T-helper 17 cell (primary cell): Measurements from ENCODE around the gene BCAS1. TPM values are rescaled to one million over a fixed set of nuclear protein-coding genes. Genes with fewer than 3 reads are reported as not detected.
"Not testable (repeated sequence)": the region's sequence is repeated elsewhere in the genome, so short reads cannot be mapped to it uniquely, and the experiment has no call there.

Experiments used
- ATAC-seq: fragments of 150-1000 bp; cut with Tn5 transposase; 2 replicates; pipeline ENCODE4 v1.10.0; 2021; ENCODE audit warnings: mild to moderate bottlenecking, moderate library complexity
- DNase-seq, 3 donors: peaks; one replicate each; pipeline versions ENCODE4 v3.0.0 to v3.0.0-alpha.2; 2020 to 2021
- H3K9me3 ChIP-seq: one replicate; pipeline ENCODE4 v1.7.0; 2013; ENCODE audit warnings: low read length, mild to moderate bottlenecking; ENCODE audit not compliant: control insufficient read depth, poor library complexity, severe bottlenecking
- H3K27ac Mint-ChIP-seq: one replicate; pipeline ENCODE4 v1.8.0; 2022; ENCODE audit warnings: mild to moderate bottlenecking, moderate library complexity, mixed read lengths
- H3K27me3 Mint-ChIP-seq: one replicate; pipeline ENCODE4 v1.8.0; 2022; ENCODE audit warnings: mixed read lengths
- H3K36me3 Mint-ChIP-seq: one replicate; pipeline ENCODE4 v1.8.0; 2022; ENCODE audit warnings: low read depth, mixed read lengths
- H3K4me1 Mint-ChIP-seq: one replicate; pipeline ENCODE4 v1.8.0; 2022; ENCODE audit warnings: mild to moderate bottlenecking, mixed read lengths
- H3K4me3 Mint-ChIP-seq: one replicate; pipeline ENCODE4 v1.8.0; 2022; ENCODE audit warnings: mild to moderate bottlenecking, moderate library complexity, mixed read lengths
- total RNA-seq, 4 donors: library from RNA in 2 of 4; stranded (reverse) in 2 of 4; gene quantifications; one replicate each; pipeline ENCODE4 v1.2.3 and lab custom pipeline; 2022 to 2026

BCAS1 gene
- total RNA-seq, 2 donors from 2014 or later: 0.27 TPM; not detected in 1

DNA sequence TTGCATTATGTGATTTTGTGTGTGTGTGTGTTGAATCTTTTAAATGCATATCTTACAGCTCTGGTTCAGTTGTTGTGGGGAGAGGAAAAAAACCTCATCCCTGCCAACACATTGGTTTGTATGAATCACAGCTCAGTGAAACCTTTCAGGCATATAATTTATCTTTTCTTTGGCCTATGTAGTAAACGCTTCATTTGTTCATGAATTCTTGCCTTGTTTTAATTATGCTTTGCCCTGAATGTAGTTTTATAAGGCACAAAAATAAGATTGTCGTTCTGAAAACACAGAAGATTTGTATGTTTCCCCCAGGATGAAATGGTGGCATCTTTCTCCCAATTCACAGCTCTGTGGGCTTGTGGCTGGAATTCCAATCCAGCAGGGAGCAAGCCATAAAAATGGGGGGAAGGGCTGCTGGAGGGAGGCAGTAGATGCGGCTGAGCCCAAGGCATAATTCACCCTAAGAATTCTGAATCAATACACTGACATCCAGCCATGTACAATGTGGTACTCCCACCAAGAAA lies 45.1 kb downstream of the BCAS1 start:
- H3K4me3 Mint-ChIP-seq: no peak overlapping the region
- no peaks in the 10 kb centered on the region for H3K9me3 ChIP-seq
- H3K27me3 Mint-ChIP-seq: peaks cover 59% of the 10 kb centered on the region
- H3K4me1 Mint-ChIP-seq: no peaks in the 10 kb centered on the region
- ATAC-seq: no peak
- DNase-seq: no peak
- H3K36me3 Mint-ChIP-seq: no peaks in the 10 kb centered on the region
- no peak overlapping the region for H3K27ac Mint-ChIP-seq

DNA sequence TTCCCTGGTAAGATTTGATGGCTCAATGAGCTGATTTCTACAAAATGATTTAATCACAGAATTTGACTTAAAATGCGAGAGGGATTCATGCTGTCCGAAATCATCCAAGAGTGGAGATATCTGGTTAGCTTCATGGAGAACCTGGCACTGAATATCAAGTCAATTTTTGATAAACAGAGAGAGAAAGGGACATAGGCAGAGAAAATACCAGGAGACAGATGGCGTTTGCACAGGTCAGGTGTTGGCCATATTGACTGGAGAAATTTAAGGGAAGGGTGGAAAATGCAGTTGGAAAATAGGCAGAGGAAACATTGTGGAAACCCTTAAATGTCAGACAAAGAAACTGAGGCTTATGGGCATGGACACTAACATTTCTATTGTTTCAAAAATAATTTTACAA lies 47.0 kb downstream of the BCAS1 start:
- H3K9me3 ChIP-seq: no peaks in the 10 kb centered on the region
- Mint-ChIP-seq H3K4me3 (no peak overlapping the region), H3K4me1 (no peaks in the 10 kb centered on the region), H3K36me3 (no peaks in the 10 kb centered on the region), H3K27ac (no peak overlapping the region), H3K27me3 (peaks cover 42% of the 10 kb centered on the region)
- ATAC-seq: no peak
- DNase-seq: no peak

DNA sequence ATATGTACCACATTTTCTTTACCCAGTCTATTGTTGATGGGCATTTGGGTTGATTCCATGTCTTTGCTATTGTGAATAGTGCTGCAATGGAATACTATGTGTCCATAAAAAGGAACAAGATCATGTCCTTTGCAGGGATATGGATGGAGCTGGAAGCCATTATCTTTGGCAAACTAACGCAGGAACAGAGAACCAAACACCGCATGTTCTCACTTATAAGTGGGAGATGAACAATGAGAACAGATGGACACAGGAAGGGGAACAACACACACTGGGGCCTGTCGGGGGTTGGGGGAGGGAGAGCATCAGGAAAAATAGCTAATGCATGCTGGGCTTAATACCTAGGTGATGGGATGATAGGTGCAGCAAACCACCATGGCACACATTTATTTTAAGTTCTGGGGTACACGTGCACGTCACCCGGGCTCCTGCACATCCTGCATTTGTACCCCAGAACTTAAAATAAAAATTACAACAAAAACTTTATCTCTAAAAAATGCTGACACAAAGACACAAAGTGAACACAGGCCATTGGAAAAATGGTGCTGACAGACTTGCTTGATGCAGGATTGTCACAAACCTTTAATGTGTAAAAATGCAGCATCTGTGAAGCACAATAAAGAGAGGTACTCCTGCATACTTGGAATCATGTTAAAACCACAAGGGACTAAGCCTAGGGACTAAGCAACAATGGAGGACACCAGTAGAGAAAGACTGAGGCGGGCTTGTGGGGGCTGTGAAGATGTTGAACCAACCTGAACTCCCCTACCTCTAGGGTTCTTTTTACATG lies 48.8 kb downstream of the BCAS1 start:
- Mint-ChIP-seq H3K27me3 (peaks cover 44% of the 10 kb centered on the region), H3K4me1 (peaks cover 3% of the 10 kb centered on the region), H3K27ac (no peak overlapping the region), H3K36me3 (no peaks in the 10 kb centered on the region), H3K4me3 (no peak overlapping the region)
- DNase-seq (no peak), ATAC-seq (no peak)
- no peaks in the 10 kb centered on the region for H3K9me3 ChIP-seq

DNA sequence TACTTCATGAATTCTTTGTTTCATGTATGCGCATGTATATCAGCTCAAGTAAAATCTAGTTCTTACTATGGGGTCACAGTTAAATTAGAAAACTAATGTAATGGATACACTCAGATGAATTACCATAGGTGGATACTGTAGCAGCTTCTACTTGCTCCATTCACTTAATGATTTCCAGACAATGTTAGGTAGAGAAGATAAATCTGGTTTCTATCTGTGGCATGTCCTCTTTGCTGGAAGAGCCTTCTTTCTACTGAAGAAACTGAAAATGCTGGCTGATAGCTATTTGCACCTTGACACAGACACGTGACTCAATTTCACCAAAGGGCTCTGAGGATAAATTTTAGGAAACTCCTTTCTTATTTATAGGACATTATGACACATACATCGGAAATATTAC lies 49.5 kb downstream of the BCAS1 start:
- no peaks in the 10 kb centered on the region for H3K9me3 ChIP-seq
- no peak overlapping the region for H3K4me3 Mint-ChIP-seq
- no peak overlapping the region for H3K27ac Mint-ChIP-seq
- DNase-seq (no peak), ATAC-seq (no peak)
- H3K27me3 Mint-ChIP-seq: peaks cover 37% of the 10 kb centered on the region
- H3K36me3 Mint-ChIP-seq: no peaks in the 10 kb centered on the region
- peaks cover 3% of the 10 kb centered on the region for H3K4me1 Mint-ChIP-seq

DNA sequence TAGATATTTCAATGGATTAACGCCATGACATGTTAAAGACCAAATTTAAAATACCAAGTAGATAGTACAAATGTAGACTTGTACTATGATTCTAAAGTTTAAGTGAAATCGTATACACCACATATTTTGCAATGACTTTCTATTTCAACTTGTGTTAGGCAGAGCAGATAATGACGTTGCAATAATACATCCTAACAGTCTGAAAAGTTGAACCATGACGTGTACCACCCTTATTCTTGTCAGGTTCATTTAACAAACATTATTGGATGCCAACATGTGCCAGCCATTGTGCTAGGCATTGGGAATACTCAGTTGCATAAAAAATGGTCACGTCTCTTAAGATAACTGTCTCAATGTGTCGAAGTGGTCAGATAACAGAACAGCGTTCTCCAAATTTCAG lies 50.0 kb downstream of the BCAS1 start:
- ATAC-seq (no peak), DNase-seq (no peak)
- no peak overlapping the region for H3K4me3 Mint-ChIP-seq
- H3K27me3 Mint-ChIP-seq: peaks cover 34% of the 10 kb centered on the region
- no peaks in the 10 kb centered on the region for H3K36me3 Mint-ChIP-seq
- H3K4me1 Mint-ChIP-seq: peaks cover 3% of the 10 kb centered on the region
- no peaks in the 10 kb centered on the region for H3K9me3 ChIP-seq
- no peak overlapping the region for H3K27ac Mint-ChIP-seq

DNA sequence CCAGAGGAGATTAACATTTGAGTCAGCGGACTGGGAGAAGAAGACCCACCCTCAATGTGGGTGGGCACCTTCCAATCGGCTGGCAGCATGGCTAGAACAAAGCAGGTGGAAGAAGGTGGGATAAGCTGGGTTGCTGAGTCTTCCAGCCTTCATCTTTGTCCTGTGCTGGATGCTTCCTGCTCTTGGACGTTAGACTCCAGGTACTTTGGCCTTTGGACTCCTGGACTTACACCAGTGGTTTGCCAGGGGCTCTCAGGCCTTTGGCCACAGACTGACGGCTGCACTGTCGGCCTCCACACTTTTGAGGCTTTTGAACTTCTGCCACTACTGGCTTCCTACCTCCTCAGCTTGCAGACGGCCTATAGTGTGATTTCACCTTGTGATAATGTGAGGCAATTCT lies 50.8 kb downstream of the BCAS1 start:
- H3K27me3 Mint-ChIP-seq: peaks cover 31% of the 10 kb centered on the region
- ATAC-seq (no peak), DNase-seq (no peak)
- no peaks in the 10 kb centered on the region for H3K9me3 ChIP-seq
- no peak overlapping the region for H3K4me3 Mint-ChIP-seq
- H3K27ac Mint-ChIP-seq: no peak overlapping the region
- no peaks in the 10 kb centered on the region for H3K36me3 Mint-ChIP-seq
- peaks cover 3% of the 10 kb centered on the region for H3K4me1 Mint-ChIP-seq

DNA sequence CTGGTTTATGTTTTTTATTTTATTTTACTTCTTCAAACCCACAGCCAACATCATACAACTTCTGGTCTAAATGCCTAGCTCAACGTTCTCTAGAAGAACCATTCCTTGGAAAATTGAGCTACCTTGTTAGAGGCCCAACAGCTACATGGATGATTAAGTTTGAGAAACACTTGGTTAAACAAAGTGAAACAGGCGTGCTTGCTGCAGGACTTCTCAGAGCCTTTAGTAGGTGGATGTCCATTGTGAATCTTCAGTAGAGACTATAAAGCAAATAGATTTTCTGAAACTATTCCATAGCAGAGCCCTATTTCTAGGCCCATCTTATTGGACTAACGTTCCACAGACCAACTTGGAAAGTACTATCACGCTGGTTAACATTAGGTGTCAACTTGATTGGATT lies 51.3 kb downstream of the BCAS1 start:
- peaks cover 3% of the 10 kb centered on the region for H3K4me1 Mint-ChIP-seq
- no peak overlapping the region for H3K27ac Mint-ChIP-seq

DNA sequence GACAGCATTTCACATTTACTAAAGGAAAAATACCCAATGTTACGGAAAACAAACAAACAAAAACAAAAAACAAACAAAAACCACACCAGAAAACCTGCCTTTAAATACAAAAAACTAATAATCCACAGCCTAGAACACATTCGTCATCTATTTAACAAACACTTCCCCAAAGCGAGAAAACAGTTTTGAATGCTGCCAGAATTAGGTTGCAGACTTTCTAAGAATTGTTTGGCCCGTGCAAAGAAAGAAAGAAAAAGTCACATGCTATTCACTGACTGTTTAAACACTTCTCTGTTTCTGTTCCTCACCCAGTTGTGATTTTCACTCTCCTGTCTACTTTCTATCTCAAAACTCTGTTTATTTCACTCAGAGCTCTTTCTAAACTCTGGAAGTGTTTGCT lies 52.5 kb downstream of the BCAS1 start:
- ATAC-seq: no peak
- H3K27ac Mint-ChIP-seq: peak overlapping the region; percentile 39

More for the DNA sequence above, 51.3 kb downstream of the BCAS1 start:
- no peak for DNase-seq
- H3K9me3 ChIP-seq: no peaks in the 10 kb centered on the region
- Mint-ChIP-seq H3K36me3 (no peaks in the 10 kb centered on the region), H3K4me3 (no peak overlapping the region), H3K27me3 (peaks cover 27% of the 10 kb centered on the region)
- ATAC-seq: no peak

DNA sequence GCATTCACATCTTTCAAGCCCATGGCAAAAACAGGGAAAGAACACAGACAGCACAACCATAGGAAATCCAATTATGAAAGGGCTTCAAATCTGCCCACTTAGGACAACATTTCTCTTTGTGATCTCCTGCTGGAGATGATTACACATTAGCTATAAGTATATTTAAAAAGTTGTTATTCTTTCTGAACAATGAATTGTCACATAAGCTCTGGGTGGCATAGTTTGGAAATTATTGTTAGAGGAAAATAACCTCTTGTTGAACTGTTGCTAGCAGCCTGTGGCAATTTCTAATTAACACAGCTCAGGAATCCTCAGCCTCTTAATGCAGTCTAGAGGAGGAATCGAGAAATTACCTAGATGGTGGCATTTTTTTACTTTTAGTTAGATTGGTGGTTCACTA lies 54.9 kb downstream of the BCAS1 start:
- peaks cover 3% of the 10 kb centered on the region for H3K4me1 Mint-ChIP-seq
- no peak overlapping the region for H3K4me3 Mint-ChIP-seq
- ATAC-seq (no peak), DNase-seq (no peak)
- no peak overlapping the region for H3K27ac Mint-ChIP-seq
- no peaks in the 10 kb centered on the region for H3K9me3 ChIP-seq
- peaks cover 15% of the 10 kb centered on the region for H3K27me3 Mint-ChIP-seq
- no peaks in the 10 kb centered on the region for H3K36me3 Mint-ChIP-seq

More for the DNA sequence above, 52.5 kb downstream of the BCAS1 start:
- Mint-ChIP-seq H3K4me3 (no peak overlapping the region), H3K4me1 (peaks cover 3% of the 10 kb centered on the region), H3K27me3 (peaks cover 17% of the 10 kb centered on the region), H3K36me3 (no peaks in the 10 kb centered on the region)
- no peaks in the 10 kb centered on the region for H3K9me3 ChIP-seq
- no peak for DNase-seq

DNA sequence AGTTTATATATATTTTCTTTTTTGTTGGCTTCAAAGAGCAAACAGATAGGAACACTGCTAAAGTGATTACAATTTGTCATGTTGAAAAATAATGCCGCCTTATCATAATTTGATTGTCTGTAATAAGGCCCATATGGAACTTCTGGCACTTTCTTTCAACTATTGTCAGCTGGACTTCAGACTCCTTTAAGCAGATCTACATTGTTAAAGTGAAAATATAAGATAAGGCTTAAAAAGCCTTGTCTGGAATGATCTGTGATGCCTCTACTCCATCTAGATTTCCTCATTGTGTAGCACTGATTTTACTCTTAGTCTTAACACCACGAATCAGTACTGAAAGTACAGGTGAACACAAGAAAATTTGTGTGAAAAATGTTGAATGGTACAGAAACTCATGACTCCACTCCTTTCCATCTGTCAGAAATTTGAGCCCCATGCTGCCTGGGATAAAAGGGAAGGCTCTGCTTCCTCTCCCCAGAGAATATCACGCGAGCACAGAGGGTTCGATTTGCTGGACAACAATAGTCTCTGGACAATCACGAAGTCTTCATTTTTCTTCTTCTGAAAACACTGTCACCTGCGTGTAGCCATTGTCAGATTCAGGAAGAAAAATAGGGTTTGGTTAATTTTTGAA lies 56.0 kb downstream of the BCAS1 start:
- DNase-seq (no peak), ATAC-seq (no peak)
- no peak overlapping the region for H3K4me3 Mint-ChIP-seq
- no peak overlapping the region for H3K27ac Mint-ChIP-seq
- H3K9me3 ChIP-seq: no peaks in the 10 kb centered on the region
- peaks cover 3% of the 10 kb centered on the region for H3K4me1 Mint-ChIP-seq
- no peaks in the 10 kb centered on the region for H3K36me3 Mint-ChIP-seq
- peaks cover 15% of the 10 kb centered on the region for H3K27me3 Mint-ChIP-seq

DNA sequence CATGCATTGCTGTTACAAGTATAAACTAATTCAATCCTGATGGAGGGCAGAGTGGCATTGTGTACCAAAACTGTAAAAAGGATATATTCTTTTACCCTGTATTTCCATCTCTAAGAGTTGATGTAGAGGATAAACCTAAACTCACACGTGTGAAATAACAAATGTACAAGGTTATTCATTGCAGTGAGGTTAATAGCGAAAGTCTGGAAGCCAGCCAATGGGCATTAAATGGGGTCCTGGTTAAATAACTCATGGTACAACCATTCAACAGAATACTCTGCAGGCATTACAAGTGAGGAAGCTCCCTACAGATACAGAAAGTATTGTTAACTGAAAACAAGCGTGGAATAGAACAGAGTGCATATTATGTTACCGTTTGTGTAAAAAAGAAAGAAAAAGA lies 56.9 kb downstream of the BCAS1 start:
- Mint-ChIP-seq H3K27me3 (peaks cover 21% of the 10 kb centered on the region), H3K27ac (no peak overlapping the region), H3K36me3 (no peaks in the 10 kb centered on the region), H3K4me1 (peaks cover 3% of the 10 kb centered on the region), H3K4me3 (no peak overlapping the region)
- no peaks in the 10 kb centered on the region for H3K9me3 ChIP-seq
- DNase-seq: no peak
- ATAC-seq: no peak

DNA sequence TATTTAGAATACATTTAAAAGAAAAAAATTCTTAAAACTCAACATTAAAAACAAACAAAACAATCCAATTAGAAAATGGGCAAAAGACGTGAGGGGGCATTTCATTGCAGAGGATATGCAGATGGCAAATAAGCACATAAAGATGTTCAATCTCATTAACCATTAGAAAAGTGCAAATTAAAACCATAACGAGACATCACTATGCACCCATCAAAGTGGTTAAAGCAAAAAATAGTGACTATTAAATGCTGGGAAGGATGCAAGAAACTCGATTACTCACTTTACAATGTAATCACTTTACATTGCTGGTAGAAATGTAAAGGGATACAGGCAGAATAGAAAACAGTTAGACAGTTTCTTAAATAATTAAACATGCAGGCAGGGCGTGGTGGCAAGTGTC lies 59.0 kb downstream of the BCAS1 start:
- Mint-ChIP-seq H3K4me1 (no peaks in the 10 kb centered on the region), H3K27ac (no peak overlapping the region), H3K4me3 (no peak overlapping the region), H3K36me3 (no peaks in the 10 kb centered on the region), H3K27me3 (peaks cover 10% of the 10 kb centered on the region)
- H3K9me3 ChIP-seq: no peaks in the 10 kb centered on the region
- ATAC-seq (no peak), DNase-seq (no peak)

DNA sequence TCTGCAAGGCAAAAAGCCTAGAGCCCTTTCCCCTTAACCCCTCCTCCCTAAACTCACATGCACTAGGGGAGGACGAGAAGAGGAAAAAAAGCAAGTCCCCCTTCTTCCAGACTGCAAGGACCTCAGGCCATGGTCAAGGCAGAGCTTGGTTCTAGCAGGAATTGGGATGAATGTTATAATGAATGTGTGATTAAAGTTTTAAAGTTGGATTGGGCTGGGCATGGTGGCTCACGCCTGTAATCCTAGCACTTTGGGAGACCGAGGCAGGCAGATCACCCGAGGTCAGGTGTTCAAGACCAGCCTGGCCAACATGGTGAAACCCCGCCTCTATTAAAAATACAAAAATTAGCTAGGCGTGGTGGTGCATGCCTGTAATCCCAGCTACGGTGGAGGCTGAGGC lies 64.2 kb downstream of the BCAS1 start:
- H3K4me1 Mint-ChIP-seq, H3K9me3 ChIP-seq, H3K36me3 Mint-ChIP-seq, H3K27ac Mint-ChIP-seq, ATAC-seq, H3K4me3 Mint-ChIP-seq, DNase-seq: not testable (repeated sequence)
- H3K27me3 Mint-ChIP-seq: peaks cover 26% of the 10 kb centered on the region

DNA sequence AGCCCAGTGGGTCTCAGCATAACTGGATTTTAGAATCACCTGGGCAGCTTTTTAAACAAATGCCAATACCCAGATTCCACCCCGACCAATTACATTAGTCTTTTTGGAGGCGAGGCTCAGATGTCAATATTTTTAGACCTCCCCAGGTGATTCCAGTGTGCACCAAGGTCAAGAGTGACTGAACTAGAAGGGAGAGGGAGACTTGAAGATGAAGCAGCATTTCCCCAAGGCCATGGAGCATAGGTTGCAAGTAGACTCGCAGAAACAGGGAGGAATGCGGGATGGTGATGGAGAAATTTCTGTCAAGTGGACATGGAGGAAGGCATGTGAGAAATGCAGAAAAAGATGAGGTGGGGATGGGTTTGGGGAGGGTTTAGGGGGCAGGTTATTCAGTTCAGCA lies 64.9 kb downstream of the BCAS1 start:
- ATAC-seq: no peak

More for the DNA sequence above, 64.9 kb downstream of the BCAS1 start:
- no peak for DNase-seq
- H3K4me1 Mint-ChIP-seq: peaks cover 3% of the 10 kb centered on the region
- no peaks in the 10 kb centered on the region for H3K9me3 ChIP-seq
- no peak overlapping the region for H3K27ac Mint-ChIP-seq
- H3K4me3 Mint-ChIP-seq: no peak overlapping the region
- peaks cover 3% of the 10 kb centered on the region for H3K36me3 Mint-ChIP-seq
- peaks cover 26% of the 10 kb centered on the region for H3K27me3 Mint-ChIP-seq
